GM21360 (cell line): Measurements from ENCODE around the gene ZNF12.
"Not testable (repeated sequence)": the region's sequence is repeated elsewhere in the genome, so short reads cannot be mapped to it uniquely, and the experiment has no call there.

Experiments used
- ATAC-seq: cut with Tn5 transposase; IDR thresholded peaks from one replicate; pipeline ENCODE4 v1.9.1; 2021; ENCODE audit warnings: mild to moderate bottlenecking, moderate library complexity; ENCODE audit not compliant: unreplicated experiment

ZNF12 gene

DNA sequence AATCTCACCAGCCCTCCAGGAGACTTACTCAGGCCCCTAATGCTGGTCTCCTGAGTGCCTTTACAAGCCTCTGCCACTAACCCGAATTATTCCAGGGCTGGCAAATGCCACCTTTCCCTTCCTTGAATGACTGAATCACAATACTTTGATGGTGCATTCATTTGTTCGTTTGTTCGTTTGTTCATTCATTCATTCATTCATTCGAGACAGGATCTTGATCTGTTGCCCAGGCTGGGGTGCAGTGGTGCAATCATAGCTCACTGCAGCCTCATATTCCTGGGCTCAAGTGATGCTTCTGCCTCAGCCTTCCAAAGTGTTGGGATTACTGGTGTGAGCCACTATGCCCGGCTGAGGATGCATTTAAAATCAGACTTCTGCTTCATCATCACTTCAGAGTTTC, 6.0 kb downstream of the ZNF12 start:
- ATAC-seq = no peak

DNA sequence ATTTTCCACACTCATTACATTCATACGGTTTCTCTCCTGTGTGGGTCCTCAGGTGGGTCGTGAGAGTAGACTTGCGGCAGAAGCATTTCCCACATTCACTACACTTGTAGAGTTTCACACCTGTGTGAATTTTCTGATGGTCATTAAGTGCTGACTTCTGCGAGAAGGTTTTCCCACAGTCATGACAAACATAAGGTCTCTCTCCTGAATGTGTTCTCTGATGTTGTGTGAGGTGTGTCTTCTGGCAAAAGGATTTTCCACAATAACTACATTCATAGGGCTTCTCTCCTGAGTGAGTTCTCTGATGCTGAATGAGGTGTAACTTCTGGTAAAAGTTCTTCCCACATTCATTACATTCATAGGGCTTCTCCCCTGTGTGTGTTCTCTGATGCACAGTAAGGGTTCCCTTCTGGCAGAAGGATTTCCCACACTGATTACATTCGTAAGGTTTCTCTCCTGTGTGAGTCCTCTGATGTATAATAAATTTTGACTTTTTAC, 15.1 kb downstream of the ZNF12 start:
- no peak for ATAC-seq

DNA sequence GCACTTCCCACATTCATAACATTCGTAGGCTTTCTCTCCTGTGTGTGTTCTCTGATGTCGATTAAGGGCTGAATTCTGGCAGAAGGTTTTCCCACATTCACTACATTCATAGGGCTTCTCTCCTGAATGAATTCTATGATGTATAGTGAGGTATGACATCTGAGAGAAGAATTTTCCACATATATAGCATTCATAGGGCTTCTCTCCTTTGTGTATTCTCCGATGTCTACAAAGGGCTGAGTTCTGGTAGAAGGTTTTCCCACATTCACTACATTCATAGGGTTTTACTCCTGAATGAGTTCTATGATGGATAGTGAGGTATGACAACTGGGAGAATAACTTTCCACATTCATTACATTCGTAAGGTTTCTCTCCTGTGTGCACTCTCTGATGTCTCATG, 15.6 kb downstream of the ZNF12 start:
- no peak for ATAC-seq

DNA sequence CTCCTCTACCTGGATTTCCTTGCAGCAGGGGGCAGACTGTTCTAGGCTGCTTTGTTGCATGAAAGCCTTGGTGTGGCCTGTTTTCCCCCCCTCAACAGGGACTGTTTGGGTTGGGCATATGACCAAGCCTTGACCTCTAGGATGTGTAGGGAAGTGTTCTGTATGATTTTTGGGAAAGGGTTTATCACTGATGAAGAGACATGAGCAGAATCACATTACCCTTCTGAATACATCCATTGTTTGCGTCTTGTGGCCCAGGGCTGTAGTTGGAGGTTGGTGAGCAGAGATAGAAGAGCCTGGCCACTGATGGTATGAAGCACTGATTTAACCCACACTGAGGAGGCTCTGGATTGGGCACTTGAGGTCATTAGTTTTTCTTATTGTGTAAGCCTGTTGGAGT, 26.6 kb downstream of the ZNF12 start:
- ATAC-seq = no peak

DNA sequence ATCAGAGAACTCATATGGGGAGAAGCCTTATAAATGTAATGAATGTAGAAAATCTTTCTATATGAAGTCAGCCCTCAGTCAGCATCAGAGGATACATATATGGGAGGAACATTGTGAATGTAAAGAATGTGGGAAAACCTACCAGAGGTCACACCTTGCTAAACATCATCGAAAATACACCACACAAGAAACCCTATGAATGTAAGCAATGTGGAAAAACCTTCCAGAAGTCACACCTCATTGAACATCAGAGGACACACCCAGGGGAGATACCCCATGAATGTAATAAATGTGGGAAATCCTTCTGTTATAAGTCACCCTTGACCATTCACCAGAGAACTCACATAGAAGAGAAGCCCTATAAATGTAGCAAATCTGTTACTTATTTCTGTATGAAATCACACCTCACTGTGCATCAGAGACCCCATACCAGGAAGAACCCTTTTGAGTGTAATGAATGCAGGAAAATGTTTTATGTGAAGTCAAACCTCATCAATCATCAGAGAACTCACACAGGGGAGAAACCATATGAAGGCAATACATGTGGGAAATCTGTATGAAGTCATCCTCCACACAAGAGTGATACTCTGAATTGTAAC, 30.8 kb downstream of the ZNF12 start:
- no peak for ATAC-seq

DNA sequence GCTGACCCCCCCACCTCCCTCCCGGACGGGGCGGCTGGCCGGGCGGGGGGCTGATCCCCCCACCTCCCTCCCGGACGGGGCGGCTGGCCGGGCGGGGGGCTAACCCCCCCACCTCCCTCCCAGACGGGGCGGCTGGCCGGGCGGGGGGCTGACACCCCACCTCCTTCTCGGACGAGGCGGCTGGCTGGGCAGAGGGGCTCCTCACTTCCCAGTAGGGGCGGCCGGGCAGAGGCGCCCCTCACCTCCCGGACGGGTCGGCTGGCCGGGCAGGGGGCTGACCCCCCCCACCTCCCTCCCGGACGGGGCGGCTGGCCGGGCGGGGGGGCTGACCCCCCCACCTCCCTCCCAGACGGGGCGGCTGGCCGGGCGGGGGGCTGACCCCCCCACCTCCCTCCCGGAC, 35.9 kb downstream of the ZNF12 start:
- not testable (repeated sequence) for ATAC-seq

DNA sequence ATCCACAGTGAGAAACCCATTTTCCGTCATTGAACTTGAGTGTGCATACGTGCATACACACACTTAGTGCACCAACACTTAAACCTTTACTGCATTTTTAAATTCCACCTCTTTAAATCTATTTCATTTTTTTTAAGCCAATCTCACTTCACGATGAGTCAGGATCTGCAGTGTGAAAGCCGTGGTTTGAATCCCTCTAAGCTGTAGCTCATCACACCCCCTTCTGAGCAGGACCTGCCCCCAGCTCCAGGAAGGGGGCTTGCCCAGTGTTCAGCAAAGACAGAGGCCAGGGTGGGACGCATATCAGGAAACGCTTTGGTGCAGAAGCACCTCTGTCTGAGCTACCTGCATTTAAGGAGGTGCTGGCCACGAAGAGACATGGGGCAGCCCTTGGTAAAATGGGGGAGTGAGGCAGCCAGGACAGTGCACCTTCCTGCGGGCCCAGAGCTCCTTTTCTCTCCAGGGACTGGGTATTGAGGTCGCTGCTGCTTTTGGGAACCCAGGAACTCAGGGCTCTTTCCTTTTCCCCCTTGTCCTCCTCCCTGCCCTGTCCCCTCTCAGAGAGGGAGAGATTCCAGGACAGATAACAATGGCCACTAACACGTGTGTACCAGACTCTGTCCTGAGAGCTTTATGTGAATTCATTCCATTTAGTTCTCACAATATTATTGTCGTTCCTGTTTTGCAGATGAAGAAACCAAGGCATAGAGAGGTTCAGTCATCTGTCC, 48.0 kb downstream of the ZNF12 start:
- ATAC-seq = no peak

DNA sequence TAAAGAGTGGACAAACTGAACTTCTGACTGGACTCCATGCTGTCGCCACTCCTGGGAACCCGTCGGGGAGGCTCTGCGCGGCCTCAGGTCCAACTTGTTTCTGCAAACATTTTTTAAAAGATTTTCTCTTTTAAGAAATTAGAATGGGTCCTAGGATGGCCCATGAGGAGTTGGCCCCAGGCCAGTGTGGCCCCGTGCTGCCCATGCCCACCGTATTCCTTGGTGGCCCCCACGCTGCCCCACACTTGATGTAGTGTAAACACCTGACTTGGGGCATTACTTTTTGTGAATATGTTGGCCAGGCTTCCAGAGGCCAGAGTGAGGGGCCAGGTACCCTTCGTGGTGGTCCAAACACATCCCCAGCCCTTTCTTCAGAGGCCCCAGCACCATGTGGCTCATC, 50.3 kb downstream of the ZNF12 start:
- no peak for ATAC-seq

DNA sequence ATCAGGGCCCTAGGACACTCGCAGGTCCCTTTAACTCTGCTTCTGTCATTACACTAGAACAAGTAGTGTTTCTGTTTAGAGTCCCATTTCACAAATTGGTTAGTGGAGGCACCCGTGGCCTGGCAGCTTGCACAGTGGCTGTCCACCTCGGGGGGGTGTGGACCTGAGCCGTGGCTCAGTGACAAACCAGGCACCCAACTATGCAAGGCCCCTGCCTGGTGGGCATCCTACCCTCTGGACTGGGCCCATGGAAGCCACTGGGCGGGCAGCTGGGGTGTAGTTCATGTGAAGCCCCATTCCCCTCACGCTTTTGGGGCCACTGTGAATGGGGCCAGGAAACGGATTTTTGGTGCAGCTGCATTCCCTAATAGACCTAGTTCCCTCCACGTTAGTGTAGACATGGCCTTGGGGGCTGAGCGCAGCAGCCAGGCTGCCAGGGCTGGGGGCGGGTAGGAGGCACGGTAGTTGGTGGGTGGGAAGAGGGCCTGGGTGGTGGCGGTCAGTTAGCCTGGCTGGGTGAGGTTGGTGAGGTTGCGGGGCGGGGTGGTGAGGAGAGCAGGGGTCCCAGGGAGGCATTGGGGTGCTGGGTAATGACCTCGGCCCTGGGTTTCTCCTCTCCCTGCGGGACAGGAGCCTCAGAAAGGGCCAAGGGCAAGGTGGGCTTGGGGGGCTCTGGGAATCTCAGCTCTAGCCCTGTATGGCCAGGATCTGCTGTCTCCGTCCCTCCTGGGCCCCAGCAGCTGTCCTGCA, 50.9 kb downstream of the ZNF12 start:
- no peak for ATAC-seq

DNA sequence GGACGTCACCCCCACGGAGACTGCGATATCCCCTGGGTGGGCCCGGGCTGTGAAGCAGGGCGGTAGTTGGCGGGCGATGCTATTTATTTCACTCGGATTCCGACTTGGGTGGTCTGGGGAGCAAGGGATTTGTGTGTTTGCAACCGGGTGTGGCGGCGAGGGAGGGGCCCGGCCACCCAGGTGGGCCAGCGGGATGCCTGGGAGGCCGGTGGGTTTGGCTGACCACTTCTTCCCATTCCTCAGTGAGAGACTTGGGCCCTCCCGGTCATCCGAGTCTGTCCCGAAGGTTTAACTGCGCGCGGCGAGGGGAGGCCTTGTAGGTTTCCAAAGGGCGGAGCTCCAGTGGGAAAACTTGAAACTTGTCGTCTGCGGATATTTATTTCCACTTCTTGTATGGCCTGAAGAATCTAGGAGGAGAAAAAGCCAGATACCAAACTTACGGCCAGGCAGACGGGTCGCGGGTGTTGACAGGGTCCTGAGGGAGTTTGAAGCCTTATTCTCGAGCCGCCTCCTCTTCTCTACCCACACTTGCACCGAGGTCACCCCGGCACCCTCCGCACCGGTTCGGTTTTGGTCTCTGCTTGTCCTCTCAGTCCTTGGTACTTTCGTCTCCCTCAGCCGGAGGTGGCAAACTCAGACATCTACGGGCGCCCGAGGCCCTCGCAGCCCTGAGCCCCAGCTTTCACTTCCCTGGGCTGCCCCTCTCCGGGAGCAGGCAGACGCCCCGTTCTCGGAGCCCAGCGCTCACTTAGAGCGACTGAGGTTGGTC, 51.7 kb downstream of the ZNF12 start:
- ATAC-seq = no peak

DNA sequence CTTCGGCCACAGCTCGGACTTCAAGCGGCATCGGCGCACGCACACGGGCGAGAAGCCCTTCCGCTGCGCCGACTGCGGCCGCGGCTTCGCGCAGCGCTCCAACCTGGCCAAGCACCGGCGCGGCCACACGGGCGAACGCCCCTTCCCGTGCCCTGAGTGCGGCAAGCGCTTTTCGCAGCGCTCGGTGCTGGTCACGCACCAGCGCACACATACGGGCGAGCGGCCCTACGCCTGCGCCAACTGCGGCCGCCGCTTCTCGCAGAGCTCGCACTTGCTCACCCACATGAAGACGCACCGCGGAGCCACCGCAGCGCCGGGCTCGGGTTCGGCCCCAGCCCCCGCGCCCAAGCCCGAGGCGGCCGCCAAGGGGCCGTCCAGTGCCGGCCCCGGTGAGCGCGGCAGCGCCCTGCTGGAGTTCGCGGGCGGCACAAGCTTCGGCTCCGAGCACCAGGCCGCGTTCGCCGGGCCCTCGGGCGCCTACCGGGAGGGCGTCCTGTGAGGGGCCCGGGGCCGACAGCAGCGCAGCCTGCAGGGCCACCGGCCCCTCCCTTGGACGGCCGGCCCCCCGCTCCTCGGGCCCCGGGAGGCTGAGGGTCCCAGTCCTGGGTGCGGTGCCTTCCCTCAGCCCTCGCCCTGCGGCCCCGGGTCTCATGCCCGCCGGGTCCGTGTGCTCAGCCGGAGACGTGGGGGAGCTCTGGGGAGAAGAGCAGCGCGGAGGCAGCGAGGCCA, 52.5 kb downstream of the ZNF12 start:
- ATAC-seq = no peak

DNA sequence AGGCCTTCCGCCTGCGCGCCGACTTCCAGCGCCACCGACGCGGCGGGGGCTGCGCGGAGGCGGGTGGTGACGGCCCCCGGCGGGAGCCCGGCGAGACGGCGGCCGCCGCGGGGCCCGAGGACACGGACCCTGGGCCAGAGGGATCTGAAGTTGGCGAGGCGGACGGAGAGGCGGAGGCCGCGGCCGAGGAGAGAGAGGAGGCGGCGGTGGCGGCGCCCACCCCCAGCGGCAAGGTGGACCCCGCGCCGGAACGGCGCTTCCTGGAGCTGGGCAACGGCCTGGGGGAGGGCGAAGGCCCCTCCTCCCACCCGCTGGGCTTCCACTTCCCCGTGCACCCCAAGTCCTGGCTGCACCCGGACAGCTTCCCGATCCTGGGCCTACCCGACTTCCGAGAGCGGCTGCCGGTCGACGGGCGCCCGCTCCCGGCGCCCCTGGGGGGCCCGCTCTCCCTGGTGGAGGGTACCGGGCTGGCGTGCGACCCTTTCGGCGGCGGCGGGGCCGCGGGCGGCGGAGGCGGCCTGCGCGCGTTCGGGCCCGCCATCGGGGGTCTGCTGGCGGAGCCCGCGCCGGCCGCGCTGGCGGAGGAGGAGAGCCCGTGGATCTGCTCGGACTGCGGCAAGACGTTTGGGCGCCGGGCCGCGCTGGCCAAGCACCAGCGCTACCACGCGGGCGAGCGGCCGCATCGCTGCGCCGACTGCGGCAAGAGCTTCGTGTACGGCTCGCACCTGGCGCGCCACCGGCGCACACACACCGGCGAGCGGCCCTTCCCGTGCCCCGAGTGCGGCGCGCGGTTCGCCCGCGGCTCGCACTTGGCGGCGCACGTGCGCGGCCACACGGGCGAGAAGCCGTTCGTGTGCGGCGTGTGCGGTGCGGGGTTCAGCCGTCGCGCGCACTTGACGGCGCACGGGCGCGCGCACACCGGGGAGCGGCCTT, 53.4 kb downstream of the ZNF12 start:
- ATAC-seq = no peak

DNA sequence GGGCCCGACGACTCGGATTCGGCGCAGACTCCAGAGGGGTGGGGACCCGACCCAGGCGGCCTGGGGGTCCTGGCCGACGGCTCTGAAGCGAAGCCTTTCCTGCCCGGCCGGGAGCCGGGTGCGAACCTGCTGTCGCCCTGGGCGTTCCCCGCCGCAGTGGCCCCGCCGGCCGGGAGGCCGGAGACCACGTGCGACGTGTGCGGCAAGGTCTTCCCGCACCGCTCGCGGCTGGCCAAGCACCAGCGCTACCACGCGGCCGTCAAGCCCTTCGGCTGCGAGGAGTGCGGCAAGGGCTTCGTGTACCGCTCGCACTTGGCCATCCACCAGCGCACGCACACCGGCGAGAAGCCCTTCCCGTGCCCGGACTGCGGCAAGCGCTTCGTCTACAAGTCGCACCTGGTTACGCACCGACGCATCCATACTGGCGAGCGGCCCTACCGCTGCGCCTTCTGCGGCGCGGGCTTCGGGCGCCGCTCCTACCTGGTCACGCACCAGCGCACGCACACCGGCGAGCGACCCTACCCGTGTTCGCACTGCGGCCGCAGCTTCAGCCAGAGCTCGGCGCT, 54.2 kb downstream of the ZNF12 start:
- no peak for ATAC-seq

DNA sequence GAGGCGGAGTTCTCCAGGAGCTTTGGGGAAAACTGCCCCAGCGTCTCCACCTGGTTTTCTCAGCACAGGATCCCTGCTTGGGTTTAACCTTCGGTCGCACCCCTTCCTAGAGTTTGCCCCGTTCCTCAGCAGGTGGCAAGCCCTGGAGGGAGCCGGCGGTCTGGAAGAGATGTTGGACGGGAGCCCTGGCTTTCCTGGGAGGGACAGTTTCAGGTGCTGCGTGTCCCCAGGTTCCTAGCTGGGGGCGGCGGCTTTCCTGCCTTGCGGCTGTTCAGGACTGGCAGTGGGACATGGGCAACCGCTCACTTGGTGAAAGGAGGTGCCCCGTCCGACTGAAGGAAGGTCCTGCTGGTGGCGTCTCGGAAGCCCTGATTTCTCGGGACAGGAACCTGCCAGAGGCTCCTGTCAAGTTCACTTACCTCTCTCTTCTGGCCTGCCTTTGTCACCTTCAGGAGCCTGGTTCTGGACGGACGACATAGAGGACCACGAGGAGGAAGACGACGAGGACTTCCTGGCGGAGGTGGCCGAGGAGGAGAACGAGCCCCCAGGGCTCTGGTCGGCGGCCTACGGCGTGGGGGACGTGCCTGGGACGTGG, 54.8 kb downstream of the ZNF12 start:
- no peak for ATAC-seq

DNA sequence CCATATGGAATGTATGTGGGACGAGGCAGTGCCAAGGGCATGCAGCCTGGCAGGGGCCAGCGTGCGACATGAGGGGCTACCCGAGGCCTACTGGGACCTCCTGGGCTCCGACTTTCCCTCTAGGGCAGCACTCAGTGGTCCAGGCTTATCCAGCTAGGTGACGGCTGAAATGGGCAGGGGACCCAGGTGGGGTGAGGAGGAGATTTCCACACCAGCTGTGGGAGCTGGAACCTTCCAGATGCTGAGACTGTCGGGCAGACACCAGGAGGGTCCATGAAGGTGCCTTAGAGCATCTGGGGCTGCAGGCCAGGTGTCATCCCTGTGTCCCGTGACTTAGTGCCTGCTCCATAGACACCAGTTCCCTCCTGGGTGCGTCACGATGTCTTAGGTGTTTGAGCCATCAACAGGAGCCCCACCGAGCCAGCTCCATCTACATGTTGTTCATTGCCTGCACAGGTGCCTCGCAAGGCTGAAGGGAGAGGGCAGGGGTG, 56.2 kb downstream of the ZNF12 start:
- ATAC-seq = no peak

DNA sequence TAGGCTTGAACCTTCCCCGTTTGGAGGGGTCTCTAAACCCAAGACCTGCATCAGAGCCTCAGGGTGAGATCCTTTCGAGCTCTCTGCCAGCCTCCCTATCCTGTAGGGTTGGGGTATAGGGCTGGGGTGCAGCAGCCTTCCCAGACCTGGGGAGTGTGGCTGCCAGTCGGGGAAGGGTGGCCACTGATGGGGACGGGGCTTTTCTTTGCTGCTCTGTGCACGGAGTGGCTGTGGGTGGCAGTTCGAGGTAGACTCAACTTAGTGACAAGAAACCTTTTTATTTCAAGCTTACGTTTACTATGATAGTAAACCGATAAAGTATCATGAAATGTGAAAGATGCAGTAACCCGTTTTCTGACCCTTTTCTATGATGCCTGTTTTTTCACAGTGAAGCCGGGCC, 56.7 kb downstream of the ZNF12 start:
- no peak for ATAC-seq

DNA sequence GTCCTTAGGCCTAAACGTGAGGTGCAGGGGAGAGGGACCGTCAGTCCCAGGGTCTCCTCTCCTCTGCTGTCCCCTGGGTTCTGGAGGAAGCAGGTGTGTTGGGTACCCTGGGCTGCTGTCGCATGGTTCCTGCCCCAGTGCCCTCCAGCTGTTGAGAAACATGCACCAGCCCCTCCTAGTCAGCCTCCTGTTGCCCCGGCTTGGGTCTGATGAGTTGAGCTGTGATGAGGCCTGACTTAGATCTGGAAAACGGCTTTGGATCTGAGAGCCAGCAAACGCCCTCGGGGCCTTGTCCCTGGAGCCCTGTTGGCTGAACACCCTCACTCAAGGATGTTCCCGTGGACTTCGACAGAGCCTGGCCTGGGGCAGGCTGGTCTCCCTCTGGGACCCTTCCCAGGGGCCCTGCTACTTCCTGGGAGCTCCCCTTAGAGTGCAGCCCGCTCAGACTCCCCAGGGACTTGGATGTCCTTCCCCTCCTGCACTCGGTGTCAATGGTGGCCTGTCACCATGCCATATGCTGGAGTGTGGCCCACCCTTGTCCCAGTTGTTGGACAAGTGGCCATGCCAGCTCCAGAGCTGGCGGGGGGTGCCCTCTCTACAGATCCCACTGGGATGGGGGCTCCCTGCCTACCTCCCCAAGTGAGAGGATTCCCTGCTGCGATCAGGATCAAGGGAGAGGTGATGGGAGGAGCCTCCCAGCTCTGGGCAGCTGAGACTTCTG, 57.3 kb downstream of the ZNF12 start:
- no peak for ATAC-seq

DNA sequence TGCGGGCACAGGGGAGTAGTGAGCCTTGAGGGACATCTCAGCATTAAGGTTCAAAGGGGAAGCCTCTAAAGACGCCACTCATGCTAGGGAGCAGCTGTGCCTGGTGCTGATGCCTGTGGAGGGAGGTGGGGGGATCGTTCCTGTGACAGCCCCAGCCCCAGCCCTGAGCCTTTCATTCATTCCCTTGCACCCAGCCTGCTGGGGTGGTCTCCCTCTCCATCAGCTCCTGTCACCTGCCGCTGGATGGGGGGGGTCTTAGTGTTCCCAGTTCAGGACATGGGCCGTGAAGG, 58.0 kb downstream of the ZNF12 start:
- ATAC-seq = no peak
